Adrenal gland (tissue), 12 donors: Measurements from ENCODE around the gene RASD1. TPM values are rescaled to one million over a fixed set of nuclear protein-coding genes. Genes with fewer than 3 reads are reported as not detected.
A peak's percentile ranks its signal among the peaks of the same experiment; 100 is the strongest.

Experiments
- DNase-seq, 7 donors: peaks; one replicate each; pipeline ENCODE4 v3.0.0-alpha.2; 2019 to 2020
- H3K27ac ChIP-seq, 5 donors: fragments of 200-600 bp; sonication (generic) in 4 of 5; 1 replicate in 3 of 5; 2 replicates in 2 of 5; pipeline versions ENCODE4 v1.5.1 to v1.8.0; 2016 to 2020; ENCODE audit warnings: mild to moderate bottlenecking in 1 of 5
- H3K27me3 ChIP-seq: fragments of 200-600 bp; 2 replicates; pipeline ENCODE4 v1.8.0; 2021
- H3K36me3 ChIP-seq, 2 donors: fragments of 200-600 bp; replicated peaks in 1 of 2; 1 replicate in 1 of 2; 2 replicates in 1 of 2; pipeline versions ENCODE4 v1.5.1 to v1.8.0; 2018 to 2022
- H3K4me1 ChIP-seq, 2 donors: fragments of 200-600 bp; replicated peaks in 1 of 2; 1 replicate in 1 of 2; 2 replicates in 1 of 2; pipeline versions ENCODE4 v1.5.1 to v1.8.0; 2018 to 2021
- H3K4me3 ChIP-seq, 4 donors: fragments of 200-600 bp; sonication (generic) in 3 of 4; one replicate each; pipeline ENCODE4 v1.5.1; 2016 to 2018
- H3K9me3 ChIP-seq, 3 donors: fragments of 200-600 bp; sonication (generic) in 1 of 3; replicated peaks in 1 of 3; 1 replicate in 2 of 3; 2 replicates in 1 of 3; pipeline versions ENCODE4 v1.5.1 to v1.8.0; 2016 to 2021
- POLR2A ChIP-seq, 2 donors: fragments of 450-650 bp; IDR thresholded peaks; one replicate each; pipeline ENCODE4 v1.6.1; 2017; ENCODE audit warnings: antibody characterized with exemption in 2 of 2, mild to moderate bottlenecking in 2 of 2, moderate library complexity in 1 of 2
- WGBS, 4 donors: extraction: QIAGEN DNeasy Blood & Tissue Kit in 2 of 4; methylation state at CpG; one replicate each; pipeline versions ENCODE4 v1.1.5 to v1.1.7; 2013 to 2017; 5-methylcytosine and 5-hydroxymethylcytosine counted together
- intact Hi-C, 2 donors: fragments of 100-400 bp; cut with DNase I; formaldehyde crosslinking; loops; one replicate each; pipeline versions ENCODE4 v1.14.1 to v1.15.0; 2022 to 2023
- polyA plus RNA-seq, 3 donors: library from polyadenylated mRNA; stranded (reverse); fragments of 200-250 nt in 2 of 3; fragments of 350-450 nt in 1 of 3; fragmentation: Illumina TruSeq in 1 of 3; extraction: RNeasy Lipid Tissue Mini Kit (QIAGEN cat#74804) in 1 of 3; gene quantifications; one replicate each; pipeline ENCODE4 v1.2.3, GENCODE V29; 2013 to 2014
- total RNA-seq, 9 donors: library from RNA; depleted of rRNA in 4 of 9; stranded (reverse); fragments of >200 nt in 4 of 9; fragments of 120-200 nt in 1 of 9; fragmentation: NEBNext Ultra II Directional in 1 of 9; extraction: Animal tissue kit (Norgen Biotek cat#: 25700) in 1 of 9; gene quantifications; one replicate each; pipeline versions ENCODE4 v1.1.0 to v1.2.4, GENCODE V29; 2013 to 2023
- TF ChIP-seq, protein P1 (sequence below), 6 experiments: fragments of 450-650 bp in 4 of 6; fragments of 200-600 bp in 2 of 6; sonication (generic) in 1 of 6; IDR thresholded peaks; 1 replicate in 5 of 6; 2 replicates in 1 of 6; pipeline versions ENCODE4 v1.5.1 to v1.8.0; 2016 to 2021; ENCODE audit warnings: antibody characterized with exemption in 6 of 6, mild to moderate bottlenecking in 2 of 6, moderate library complexity in 1 of 6
- donor health status: healthy with polysubstance abuse.
- donor health status: Bipolar disorder and iron deficiency.
- donor health status: DM: yes; HTN: yes; CAD: no.
- donor health status: DM: no; HTN: no; CAD: no.
- donor health status: DM: no; HTN: no; CAD: no.
- donor health status: DM: yes; HTN: yes; CAD: no.

RASD1 gene
- total and polyA plus RNA-seq, 12 donors, result 4.5 to 134 (median 18.4) TPM

DNA sequence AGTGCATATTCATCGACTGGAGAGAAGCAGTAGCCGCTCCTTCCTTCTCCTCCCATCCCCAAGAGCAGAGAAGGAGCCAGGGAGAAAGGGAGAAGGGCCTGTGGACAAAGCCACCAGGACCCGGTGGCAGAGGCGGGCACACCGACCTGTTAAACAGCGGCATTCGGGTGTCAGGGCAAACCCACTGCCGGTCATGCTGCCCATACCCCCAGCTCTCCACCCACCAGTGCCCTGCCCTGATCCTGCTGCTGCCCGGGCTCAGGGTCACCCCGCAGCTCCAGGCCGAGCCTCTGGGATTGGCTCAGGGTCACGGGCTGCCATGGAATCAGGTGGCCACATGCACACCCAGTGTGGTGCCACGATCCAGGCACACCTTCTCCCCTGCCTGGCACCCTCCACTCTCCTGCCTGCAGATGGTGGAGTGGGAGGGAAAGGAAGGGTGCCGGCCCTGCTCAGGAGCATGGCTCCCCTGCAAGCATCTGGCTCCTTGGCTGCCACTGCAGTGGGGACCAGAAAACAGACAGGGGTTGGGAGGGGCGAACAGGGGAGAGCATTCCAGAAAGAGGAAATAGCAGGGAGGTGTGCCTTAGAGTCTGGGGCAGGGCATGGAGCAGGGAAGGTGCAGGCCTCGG, 18.3 kb upstream of the RASD1 start:
- TF ChIP-seq, protein P1, sequence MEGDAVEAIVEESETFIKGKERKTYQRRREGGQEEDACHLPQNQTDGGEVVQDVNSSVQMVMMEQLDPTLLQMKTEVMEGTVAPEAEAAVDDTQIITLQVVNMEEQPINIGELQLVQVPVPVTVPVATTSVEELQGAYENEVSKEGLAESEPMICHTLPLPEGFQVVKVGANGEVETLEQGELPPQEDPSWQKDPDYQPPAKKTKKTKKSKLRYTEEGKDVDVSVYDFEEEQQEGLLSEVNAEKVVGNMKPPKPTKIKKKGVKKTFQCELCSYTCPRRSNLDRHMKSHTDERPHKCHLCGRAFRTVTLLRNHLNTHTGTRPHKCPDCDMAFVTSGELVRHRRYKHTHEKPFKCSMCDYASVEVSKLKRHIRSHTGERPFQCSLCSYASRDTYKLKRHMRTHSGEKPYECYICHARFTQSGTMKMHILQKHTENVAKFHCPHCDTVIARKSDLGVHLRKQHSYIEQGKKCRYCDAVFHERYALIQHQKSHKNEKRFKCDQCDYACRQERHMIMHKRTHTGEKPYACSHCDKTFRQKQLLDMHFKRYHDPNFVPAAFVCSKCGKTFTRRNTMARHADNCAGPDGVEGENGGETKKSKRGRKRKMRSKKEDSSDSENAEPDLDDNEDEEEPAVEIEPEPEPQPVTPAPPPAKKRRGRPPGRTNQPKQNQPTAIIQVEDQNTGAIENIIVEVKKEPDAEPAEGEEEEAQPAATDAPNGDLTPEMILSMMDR (IDR thresholded peaks at IDR 0.05), result no peak
- no peak for TF ChIP-seq POLR2A (IDR thresholded peaks at IDR 0.05)
- 82 to 92% (median 84%) methylated on average over 10 to 16 of the region's 16 CpGs for WGBS, 4 donors
- intact Hi-C loops, result no loop called here
- Histone ChIP-seq H3K9me3 (no peaks in the 10 kb centered on the region), H3K27me3 (no peaks in the 10 kb centered on the region), H3K27ac (peak overlapping the region in 1 of 5 donors; percentile 41), H3K36me3 (no peaks in the 10 kb centered on the region), H3K4me3 (no peak overlapping the region), H3K4me1 (no peaks in the 10 kb centered on the region)
- DNase-seq, result no peak

DNA sequence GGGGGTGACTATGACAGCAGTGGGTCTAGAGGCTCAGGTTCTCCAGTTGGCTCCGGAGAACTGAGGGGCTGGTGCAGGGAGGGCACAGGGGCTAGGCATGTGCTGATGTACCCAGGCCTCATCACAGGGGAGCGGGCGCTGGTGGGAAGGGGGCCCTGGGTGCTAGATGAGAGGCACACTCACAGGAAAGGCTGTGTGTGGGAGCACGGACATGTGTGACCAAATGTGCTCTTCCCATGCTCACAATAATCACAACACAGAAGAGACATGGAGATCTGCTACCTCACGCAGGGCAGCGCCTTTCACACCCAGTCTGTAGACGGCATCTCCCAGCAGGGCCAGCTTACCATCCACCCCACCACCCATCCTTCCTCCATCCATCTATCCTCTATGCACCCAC, 17.4 kb upstream of the RASD1 start:
- Histone ChIP-seq H3K27ac (no peak overlapping the region), H3K36me3 (no peaks in the 10 kb centered on the region), H3K4me1 (no peaks in the 10 kb centered on the region), H3K9me3 (no peaks in the 10 kb centered on the region), H3K27me3 (no peaks in the 10 kb centered on the region), H3K4me3 (no peak overlapping the region)
- no peak for TF ChIP-seq POLR2A (IDR thresholded peaks at IDR 0.05)
- DNase-seq, result no peak
- intact Hi-C loops, result no loop called here
- 94 to 98% (median 96%) methylated on average over 7 of the region's 7 CpGs for WGBS, 4 donors

DNA sequence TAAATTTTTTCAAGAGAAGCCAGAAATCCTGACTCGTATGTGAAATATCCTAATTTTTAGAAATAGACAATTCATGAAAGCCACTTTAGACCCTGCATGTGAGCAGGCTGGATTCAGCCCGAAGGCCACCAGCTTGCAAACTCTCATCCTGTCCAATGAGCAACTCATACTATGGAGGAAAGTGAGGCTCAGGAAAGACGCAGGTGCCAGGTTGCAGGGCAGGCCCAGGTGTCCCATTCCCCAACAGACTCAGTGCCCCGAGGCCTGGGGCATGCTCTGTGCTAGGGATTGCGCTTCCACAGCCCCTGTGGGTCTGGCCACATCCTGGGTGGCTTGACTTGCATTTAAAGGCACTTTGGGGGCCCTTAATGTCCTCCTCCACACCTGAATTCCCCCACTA, 16.7 kb upstream of the RASD1 start:
- no peaks in the 10 kb centered on the region for H3K9me3 ChIP-seq
- WGBS, 4 donors, result 91 to 99% (median 93%) methylated on average over 4 to 5 of the region's 5 CpGs
- no peak for DNase-seq
- H3K4me1 ChIP-seq, result no peaks in the 10 kb centered on the region
- no peaks in the 10 kb centered on the region for H3K36me3 ChIP-seq
- H3K27ac ChIP-seq, result no peak overlapping the region
- intact Hi-C loops, result no loop called here
- no peaks in the 10 kb centered on the region for H3K27me3 ChIP-seq
- TF ChIP-seq POLR2A (IDR thresholded peaks at IDR 0.05), result no peak
- TF ChIP-seq, protein P1 (IDR thresholded peaks at IDR 0.05), result no peak
- H3K4me3 ChIP-seq, result no peak overlapping the region

DNA sequence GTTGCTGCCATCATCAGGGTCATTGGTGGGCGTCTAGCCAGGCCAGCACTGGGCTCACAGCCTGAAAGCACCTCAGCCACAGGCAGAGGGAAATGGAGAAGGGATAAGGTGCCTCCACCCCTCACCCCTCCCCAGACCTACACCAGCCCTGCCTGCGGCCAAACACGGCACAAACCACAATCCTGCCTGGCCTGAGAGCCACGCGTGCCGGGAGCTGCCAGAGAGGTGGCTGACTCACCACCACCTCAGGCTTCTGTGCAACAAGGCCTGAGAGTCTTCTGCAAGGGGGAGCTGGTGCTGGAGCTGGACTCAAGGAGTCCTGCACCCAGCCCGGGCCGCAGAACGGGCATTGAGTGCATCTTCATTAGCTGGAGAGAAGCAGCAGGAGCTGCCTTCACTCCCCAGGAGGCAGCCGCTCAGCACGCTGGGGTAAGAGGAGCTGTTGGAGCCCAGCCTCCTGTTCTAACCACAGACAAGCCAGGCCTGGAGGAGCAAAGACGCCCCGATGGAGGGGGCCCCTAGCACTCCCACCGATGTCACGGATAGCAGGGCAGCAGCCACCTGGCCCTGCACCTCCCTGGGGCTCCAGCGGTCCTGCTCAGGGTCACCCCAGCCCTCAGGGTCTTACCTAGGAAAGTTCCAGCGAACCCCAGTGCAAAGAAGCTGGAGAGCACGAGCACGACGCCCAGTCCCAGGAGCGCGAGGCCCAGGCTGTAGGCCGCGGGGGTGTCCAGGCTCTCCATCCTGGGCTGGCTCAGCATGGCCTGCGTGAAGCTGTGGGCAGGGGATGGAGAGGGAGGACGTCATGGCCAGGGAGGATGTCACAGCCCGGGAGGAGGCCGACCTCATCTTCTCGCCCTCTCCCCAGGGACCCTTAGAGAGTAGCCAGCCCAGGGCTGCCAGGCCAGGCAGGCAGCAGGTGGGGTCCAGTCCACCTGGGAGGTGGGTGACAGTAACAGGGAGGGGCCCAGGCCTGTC, 16.0 kb upstream of the RASD1 start:
- 76 to 88% (median 81%) methylated on average over 12 to 29 of the region's 29 CpGs for WGBS, 4 donors
- TF ChIP-seq, protein P1 (IDR thresholded peaks at IDR 0.05), result no peak
- TF ChIP-seq POLR2A (IDR thresholded peaks at IDR 0.05), result no peak
- intact Hi-C loops, result no loop called here

More for the DNA sequence above, 16.0 kb upstream of the RASD1 start:
- DNase-seq, result peak in 4 of 7 donors; percentile 49 to 57 (median 55)
- H3K27me3 ChIP-seq, result no peaks in the 10 kb centered on the region
- no peaks in the 10 kb centered on the region for H3K36me3 ChIP-seq
- H3K9me3 ChIP-seq, result no peaks in the 10 kb centered on the region
- no peak overlapping the region for H3K27ac ChIP-seq
- no peaks in the 10 kb centered on the region for H3K4me1 ChIP-seq
- H3K4me3 ChIP-seq, result no peak overlapping the region
